Aorta (tissue), 5 donors: ENCODE measurements around the gene PARD6G. TPM values are rescaled to one million over a fixed set of nuclear protein-coding genes. Genes with fewer than 3 reads are reported as not detected.
"Not testable (repeated sequence)": the region's sequence is repeated elsewhere in the genome, so short reads cannot be mapped to it uniquely, and the experiment has no call there.

ENCODE experiments used
- ATAC-seq: fragments of 200-7000 bp; cut with Tn5 transposase; one replicate; pipeline ENCODE4 v1.9.1; 2022; ENCODE audit warnings: moderate library complexity; ENCODE audit not compliant: low FRiP score
- DNase-seq, 2 donors: peaks; one replicate each; pipeline ENCODE4 v3.0.0-alpha.2; 2020
- H3K27ac ChIP-seq, 2 donors: one replicate each; pipeline ENCODE4 v1.5.1; 2013; ENCODE audit warnings: low read length in 2 of 2, mild to moderate bottlenecking in 2 of 2, moderate library complexity in 2 of 2, control low read depth in 1 of 2, inconsistent platforms in 1 of 2, low read depth in 1 of 2
- H3K27me3 ChIP-seq, 2 donors: one replicate each; pipeline ENCODE4 v1.6.1; 2013; ENCODE audit warnings: control low read depth in 1 of 2, low read length in 1 of 2, mild to moderate bottlenecking in 1 of 2, moderate library complexity in 1 of 2; ENCODE audit not compliant: insufficient read depth in 2 of 2, control insufficient read depth in 1 of 2
- H3K36me3 ChIP-seq, 2 donors: one replicate each; pipeline ENCODE4 v1.6.1; 2013; ENCODE audit warnings: control low read depth in 1 of 2, low read length in 1 of 2, mild to moderate bottlenecking in 1 of 2; ENCODE audit not compliant: insufficient read depth in 2 of 2, control insufficient read depth in 1 of 2
- H3K4me1 ChIP-seq, 2 donors: one replicate each; pipeline ENCODE4 v1.6.1; 2013; ENCODE audit warnings: low read length in 2 of 2, control low read depth in 1 of 2, mild to moderate bottlenecking in 1 of 2, moderate library complexity in 1 of 2; ENCODE audit not compliant: insufficient read depth in 2 of 2, control insufficient read depth in 1 of 2
- H3K4me3 ChIP-seq, 2 donors: one replicate each; pipeline ENCODE4 v1.5.1; 2013; ENCODE audit warnings: low read length in 2 of 2, control low read depth in 1 of 2, mild to moderate bottlenecking in 1 of 2
- H3K9me3 ChIP-seq: one replicate; pipeline ENCODE4 v1.6.1; 2013; ENCODE audit warnings: mild to moderate bottlenecking, low read length; ENCODE audit not compliant: control insufficient read depth
- WGBS, 2 donors: extraction: QIAGEN DNeasy Blood & Tissue Kit; methylation state at CpG; one replicate each; pipeline ENCODE4 v1.1.7; 2013; 5-methylcytosine and 5-hydroxymethylcytosine counted together
- intact Hi-C, 2 donors: fragments of 100-400 bp; cut with DNase I; formaldehyde crosslinking; loops; one replicate each; pipeline versions ENCODE4 v1.14.2 to v1.15.0; 2022
- polyA plus RNA-seq, 2 donors: library from polyadenylated mRNA; stranded (reverse); fragments of 200-250 nt; gene quantifications; one replicate each; pipeline ENCODE4 v1.2.3, GENCODE V29; 2013
- total RNA-seq, 2 donors: library from RNA; stranded (reverse); fragmentation: NEBNext Ultra II Directional; extraction: Animal tissue kit (Norgen Biotek cat#: 25700); gene quantifications; one replicate each; pipeline ENCODE4 v1.2.1, GENCODE V29; 2021
- donor health status: healthy with polysubstance abuse.
- donor health status: Bipolar disorder and iron deficiency.
- donor health status: DM: no; HTN: no; CAD: no.
- donor health status: DM: no; HTN: no; CAD: no.
- donor health status: DM: yes; HTN: yes; CAD: no.

PARD6G gene
- total and polyA plus RNA-seq, 4 donors, result 0.38 to 4.1 (median 2.8) TPM

- ATAC-seq (no peak), DNase-seq (no peak)
- Histone ChIP-seq H3K4me1 (no peaks in the 10 kb centered on the region), H3K36me3 (no peaks in the 10 kb centered on the region), H3K4me3 (no peak overlapping the region), H3K27ac (no peak overlapping the region), H3K27me3 (no peaks in the 10 kb centered on the region), H3K9me3 (no peaks in the 10 kb centered on the region)
- WGBS, 2 donors, result 83 to 91% methylated on average over 6 of the region's 6 CpGs
- intact Hi-C loops, result no loop called here
Measured at GRCh38 chr18:80244167-80244566, 3.1 kb downstream of the PARD6G start.

GRCh38 chr18:80243204-80243603 is 4.1 kb downstream of the PARD6G start:
- WGBS, 2 donors, result 73 to 77% methylated on average over 5 of the region's 5 CpGs
- ATAC-seq, result no peak

GRCh38 chr18:80241919-80242777 is 5.2 kb downstream of the PARD6G start:
- WGBS, 2 donors, result 93 to 95% methylated on average over 7 of the region's 7 CpGs
- H3K27me3 ChIP-seq, result no peaks in the 10 kb centered on the region
- intact Hi-C loops, result no loop called here

More at GRCh38 chr18:80243204-80243603, 4.1 kb downstream of the PARD6G start:
- intact Hi-C loops, result no loop called here
- no peaks in the 10 kb centered on the region for H3K4me1 ChIP-seq
- H3K27ac ChIP-seq, result no peak overlapping the region
- no peak overlapping the region for H3K4me3 ChIP-seq
- H3K27me3 ChIP-seq, result no peaks in the 10 kb centered on the region
- DNase-seq, result no peak
- H3K9me3 ChIP-seq, result no peaks in the 10 kb centered on the region
- H3K36me3 ChIP-seq, result no peaks in the 10 kb centered on the region

GRCh38 chr18:80239830-80240229 is 7.5 kb downstream of the PARD6G start:
- WGBS, 2 donors, result 82 to 88% methylated on average over 5 of the region's 5 CpGs
- no peaks in the 10 kb centered on the region for H3K36me3 ChIP-seq
- ATAC-seq (no peak), DNase-seq (no peak)
- H3K27me3 ChIP-seq, result no peaks in the 10 kb centered on the region
- intact Hi-C loops, result no loop called here
- no peak overlapping the region for H3K27ac ChIP-seq
- no peak overlapping the region for H3K4me3 ChIP-seq
- no peaks in the 10 kb centered on the region for H3K4me1 ChIP-seq
- no peaks in the 10 kb centered on the region for H3K9me3 ChIP-seq

More at GRCh38 chr18:80241919-80242777, 5.2 kb downstream of the PARD6G start:
- no peaks in the 10 kb centered on the region for H3K9me3 ChIP-seq
- no peak for ATAC-seq
- no peaks in the 10 kb centered on the region for H3K36me3 ChIP-seq
- DNase-seq, result no peak
- no peak overlapping the region for H3K4me3 ChIP-seq
- H3K27ac ChIP-seq, result no peak overlapping the region
- no peaks in the 10 kb centered on the region for H3K4me1 ChIP-seq

- no peak for ATAC-seq
- Histone ChIP-seq H3K27me3 (no peaks in the 10 kb centered on the region), H3K4me1 (no peaks in the 10 kb centered on the region), H3K9me3 (no peaks in the 10 kb centered on the region), H3K27ac (no peak overlapping the region), H3K4me3 (no peak overlapping the region), H3K36me3 (no peaks in the 10 kb centered on the region)
- WGBS, 2 donors, result 85 to 94% methylated on average over 12 of the region's 12 CpGs
- no peak for DNase-seq
- intact Hi-C loops, result no loop called here
Measured at GRCh38 chr18:80238651-80239260, 8.6 kb downstream of the PARD6G start.

- H3K27me3 ChIP-seq, H3K27ac ChIP-seq, DNase-seq, ATAC-seq, intact Hi-C loops, H3K4me3 ChIP-seq, H3K4me1 ChIP-seq, H3K9me3 ChIP-seq, H3K36me3 ChIP-seq: not testable (repeated sequence)
Measured at GRCh38 chr18:80237519-80237918, 9.8 kb downstream of the PARD6G start.

- Histone ChIP-seq H3K9me3 (no peaks in the 10 kb centered on the region), H3K27ac (no peak overlapping the region), H3K36me3 (no peaks in the 10 kb centered on the region), H3K4me3 (no peak overlapping the region), H3K27me3 (no peaks in the 10 kb centered on the region), H3K4me1 (no peaks in the 10 kb centered on the region)
- intact Hi-C loops, result no loop called here
- no peak for ATAC-seq
- no peak for DNase-seq
- 93 to 99% methylated on average over 2 of the region's 2 CpGs for WGBS, 2 donors
Measured at GRCh38 chr18:80234398-80234797, 12.9 kb downstream of the PARD6G start.

GRCh38 chr18:80233899-80234298 is 13.4 kb downstream of the PARD6G start:
- Histone ChIP-seq H3K27me3 (no peaks in the 10 kb centered on the region), H3K27ac (no peak overlapping the region), H3K4me3 (no peak overlapping the region), H3K36me3 (no peaks in the 10 kb centered on the region), H3K9me3 (no peaks in the 10 kb centered on the region), H3K4me1 (no peaks in the 10 kb centered on the region)
- intact Hi-C loops, result no loop called here
- WGBS, 2 donors, result 82 to 88% methylated on average over 8 of the region's 8 CpGs
- DNase-seq (no peak), ATAC-seq (no peak)
